SK-N-SH (cell line): ENCODE measurements around the gene SLC7A6. TPM values are rescaled to one million over a fixed set of nuclear protein-coding genes. Genes with fewer than 3 reads are reported as not detected.

ENCODE experiments used
- CTCF ChIA-PET: fragments of 300-600, 350-600 bp; formaldehyde crosslinking; extraction: SDS; loops from one replicate; lab custom pipeline; 2021; lab: Yijun Ruan, JAX
- POLR2A ChIA-PET: fragments of 350-600 bp; sonication (Branson Sonifier 250); formaldehyde crosslinking; extraction: SDS; loops from one replicate; lab custom pipeline; 2020; ENCODE audit warnings: antibody characterized with exemption, inconsistent platforms; lab: Yijun Ruan, JAX
- DNase-seq: peaks from one replicate; pipeline ENCODE4 v3.0.0; 2012
- H2AFZ ChIP-seq: fragments of 200-600 bp; sonication (generic); 2 replicates; pipeline ENCODE4 v1.8.1; 2016; ENCODE audit warnings: antibody characterized with exemption, mild to moderate bottlenecking, low read depth
- H3F3A ChIP-seq: fragments of 200-600 bp; sonication (generic); replicated peaks from 2 replicates; pipeline ENCODE3; 2016; ENCODE audit warnings: antibody characterized with exemption, mild to moderate bottlenecking; ENCODE audit not compliant: insufficient read depth
- H3K27ac ChIP-seq, 2 experiments: fragments of 200-500 bp in 1 of 2; fragments of 200-600 bp in 1 of 2; sonication (Bioruptor generic) in 1 of 2; sonication (generic), shearing (Covaris generic) in 1 of 2; 2 replicates each; pipeline versions ENCODE4 v1.5.1 to v1.6.1; 2014 to 2016; ENCODE audit warnings: low read depth in 2 of 2, inconsistent platforms in 1 of 2, low read length in 1 of 2, mild to moderate bottlenecking in 1 of 2, mixed read lengths in 1 of 2
- H3K27me3 ChIP-seq: fragments of 200-600 bp; sonication (generic), shearing (Covaris generic); 2 replicates; pipeline ENCODE4 v1.6.1; 2016; ENCODE audit warnings: mixed run types; ENCODE audit not compliant: insufficient read depth
- H3K36me3 ChIP-seq, 2 experiments: fragments of 200-500 bp in 1 of 2; fragments of 200-600 bp in 1 of 2; sonication (Bioruptor generic) in 1 of 2; sonication (generic) in 1 of 2; replicated peaks in 1 of 2; 2 replicates each; pipeline versions ENCODE3 to v1.5.1; 2014 to 2016; ENCODE audit warnings: low read length in 1 of 2, mild to moderate bottlenecking in 1 of 2; ENCODE audit not compliant: insufficient read depth in 2 of 2, control insufficient read depth in 1 of 2
- H3K4me1 ChIP-seq, 2 experiments: fragments of 200-500 bp in 1 of 2; fragments of 200-600 bp in 1 of 2; sonication (Bioruptor generic) in 1 of 2; sonication (generic), shearing (Covaris generic) in 1 of 2; 2 replicates each; pipeline versions ENCODE4 v1.5.1 to v1.6.1; 2014 to 2016; ENCODE audit warnings: low read depth in 1 of 2, low read length in 1 of 2, mixed run types in 1 of 2; ENCODE audit not compliant: insufficient read depth in 2 of 2, control insufficient read depth in 1 of 2
- H3K4me2 ChIP-seq: fragments of 200-600 bp; sonication (generic), shearing (Covaris generic); 2 replicates; pipeline ENCODE4 v1.6.1; 2017; ENCODE audit warnings: mixed run types
- H3K4me3 ChIP-seq, 2 experiments: fragments of 200-500 bp in 1 of 2; fragments of 200-600 bp in 1 of 2; sonication (Bioruptor generic) in 1 of 2; sonication (generic), shearing (Covaris generic) in 1 of 2; 2 replicates each; pipeline versions ENCODE4 v1.5.1 to v1.8.1; 2014 to 2016; ENCODE audit warnings: low read depth in 2 of 2, inconsistent platforms in 1 of 2, low read length in 1 of 2, mild to moderate bottlenecking in 1 of 2, mixed read lengths in 1 of 2, moderate library complexity in 1 of 2
- H3K79me2 ChIP-seq: fragments of 200-600 bp; sonication (generic); 2 replicates; pipeline ENCODE4 v1.8.1; 2017; ENCODE audit warnings: mild to moderate bottlenecking; ENCODE audit not compliant: insufficient read depth
- H3K9ac ChIP-seq: fragments of 200-600 bp; sonication (generic); 2 replicates; pipeline ENCODE4 v1.6.1; 2017; ENCODE audit warnings: mixed run types
- H3K9me2 ChIP-seq: fragments of 200-600 bp; sonication (generic); 2 replicates; pipeline ENCODE4 v1.6.1; 2017; ENCODE audit warnings: mixed run types
- H3K9me3 ChIP-seq: fragments of 200-600 bp; sonication (generic); 2 replicates; pipeline ENCODE4 v1.6.1; 2017; ENCODE audit warnings: mixed run types, mild to moderate bottlenecking, moderate library complexity
- H4K20me1 ChIP-seq: fragments of 200-600 bp; sonication (generic); 2 replicates; pipeline ENCODE4 v1.6.1; 2017; ENCODE audit warnings: mild to moderate bottlenecking, mixed run types; ENCODE audit not compliant: insufficient read depth
- FOSL2 ChIP-seq: IDR thresholded peaks from 2 replicates; pipeline ENCODE4 v1.4.0; 2012; ENCODE audit warnings: low read depth, mild to moderate bottlenecking, moderate library complexity, borderline replicate concordance
- FOXJ3 ChIP-seq: sonication (generic); formaldehyde crosslinking; IDR thresholded peaks from 2 replicates; pipeline ENCODE4 v1.5.1; 2020; ENCODE audit warnings: mild to moderate bottlenecking, missing genetic modification reagents
- FOXM1 ChIP-seq: IDR thresholded peaks from 2 replicates; pipeline ENCODE4 v1.4.0; 2012; ENCODE audit warnings: low read depth, mild to moderate bottlenecking
- GABPA ChIP-seq: IDR thresholded peaks from 2 replicates; pipeline ENCODE4 v1.4.0; 2012; ENCODE audit warnings: low read depth, mild to moderate bottlenecking
- IRF3 ChIP-seq: fragments of 150-350 bp; IDR thresholded peaks from 2 replicates; pipeline ENCODE4 v1.6.1; 2016; ENCODE audit warnings: mild to moderate bottlenecking, low read depth, low read length
- JUND ChIP-seq: IDR thresholded peaks from 2 replicates; pipeline ENCODE4 v1.4.0; 2012
- MXI1 ChIP-seq: IDR thresholded peaks from 2 replicates; pipeline ENCODE4 v1.6.1; 2012; ENCODE audit warnings: mild to moderate bottlenecking, low read depth, low read length, improper control_type of control experiment
- RFX5 ChIP-seq: IDR thresholded peaks from 2 replicates; pipeline ENCODE4 v1.6.1; 2012; ENCODE audit warnings: mild to moderate bottlenecking, improper control_type of control experiment, low read length
- RXRA ChIP-seq: IDR thresholded peaks from 2 replicates; pipeline ENCODE4 v1.4.0; 2012; ENCODE audit warnings: low read depth, mild to moderate bottlenecking, borderline replicate concordance
- TAF1 ChIP-seq: IDR thresholded peaks from 2 replicates; pipeline ENCODE4 v1.6.1; 2012; ENCODE audit warnings: low read depth, mild to moderate bottlenecking, low read length, moderate library complexity, borderline replicate concordance
- YY1 ChIP-seq: IDR thresholded peaks from 2 replicates; pipeline ENCODE4 v1.4.0; 2012; ENCODE audit warnings: low read depth, mild to moderate bottlenecking
- WGBS: methylation state at CpG from one replicate; pipeline ENCODE4 v1.1.6; 2017; ENCODE audit warnings: low lambda C conversion rate; 5-methylcytosine and 5-hydroxymethylcytosine counted together
- polyA plus RNA-seq, 3 experiments: library from polyadenylated mRNA; depleted of rRNA; stranded (reverse); fragments of >200 nt; gene quantifications; 2 replicates each; pipeline ENCODE4 v1.2.3, GENCODE V29; 2012
- TF ChIP-seq, protein P1 (sequence below): fragments of 200-600 bp; sonication (generic); IDR thresholded peaks from 2 replicates; pipeline ENCODE4 v1.6.1; 2017; ENCODE audit warnings: antibody characterized with exemption, mild to moderate bottlenecking, moderate library complexity
- TF ChIP-seq, protein P2 (sequence below): IDR thresholded peaks from 2 replicates; pipeline ENCODE4 v1.4.0; 2012; ENCODE audit warnings: low read depth
- TF ChIP-seq, protein P3 (sequence below): IDR thresholded peaks from 2 replicates; pipeline ENCODE4 v1.4.0; 2012; ENCODE audit warnings: low read depth, borderline replicate concordance

Gene SLC7A6
- polyA plus RNA-seq, 1 of the 3 experiments (the other 2 are of a cell fraction), result 19.0 TPM

DNA sequence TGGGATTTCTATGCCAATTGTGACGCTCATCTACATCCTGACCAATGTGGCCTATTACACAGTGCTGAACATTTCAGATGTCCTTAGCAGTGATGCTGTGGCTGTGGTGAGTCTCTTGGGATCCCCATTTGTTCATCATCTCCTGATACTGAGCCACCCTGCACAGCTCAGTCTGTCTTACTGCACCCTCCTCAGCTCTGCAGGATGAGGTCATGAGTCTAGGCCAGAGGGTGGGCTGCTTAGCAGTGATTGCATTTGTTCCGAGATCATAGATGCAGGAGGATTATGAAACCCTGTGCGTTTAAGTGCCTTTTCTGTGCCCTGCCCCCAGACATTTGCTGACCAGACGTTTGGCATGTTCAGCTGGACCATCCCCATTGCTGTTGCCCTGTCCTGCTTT is 26.9 kb downstream of the SLC7A6 start:
- H3K9me2 ChIP-seq, result no peaks in the 10 kb centered on the region
- CTCF ChIA-PET, result interaction anchor here (10.4 kb wide), 1 partner anchor 28 kb away, joined by 80 read pairs; the partner anchor contains the start of gene SLC7A6
- H3F3A ChIP-seq, result no peaks in the 10 kb centered on the region
- no peak for TF ChIP-seq FOXJ3 (CRISPR knock-in tag)
- TF ChIP-seq, protein P1, sequence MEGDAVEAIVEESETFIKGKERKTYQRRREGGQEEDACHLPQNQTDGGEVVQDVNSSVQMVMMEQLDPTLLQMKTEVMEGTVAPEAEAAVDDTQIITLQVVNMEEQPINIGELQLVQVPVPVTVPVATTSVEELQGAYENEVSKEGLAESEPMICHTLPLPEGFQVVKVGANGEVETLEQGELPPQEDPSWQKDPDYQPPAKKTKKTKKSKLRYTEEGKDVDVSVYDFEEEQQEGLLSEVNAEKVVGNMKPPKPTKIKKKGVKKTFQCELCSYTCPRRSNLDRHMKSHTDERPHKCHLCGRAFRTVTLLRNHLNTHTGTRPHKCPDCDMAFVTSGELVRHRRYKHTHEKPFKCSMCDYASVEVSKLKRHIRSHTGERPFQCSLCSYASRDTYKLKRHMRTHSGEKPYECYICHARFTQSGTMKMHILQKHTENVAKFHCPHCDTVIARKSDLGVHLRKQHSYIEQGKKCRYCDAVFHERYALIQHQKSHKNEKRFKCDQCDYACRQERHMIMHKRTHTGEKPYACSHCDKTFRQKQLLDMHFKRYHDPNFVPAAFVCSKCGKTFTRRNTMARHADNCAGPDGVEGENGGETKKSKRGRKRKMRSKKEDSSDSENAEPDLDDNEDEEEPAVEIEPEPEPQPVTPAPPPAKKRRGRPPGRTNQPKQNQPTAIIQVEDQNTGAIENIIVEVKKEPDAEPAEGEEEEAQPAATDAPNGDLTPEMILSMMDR, result no peak
- TF ChIP-seq, protein P2, sequence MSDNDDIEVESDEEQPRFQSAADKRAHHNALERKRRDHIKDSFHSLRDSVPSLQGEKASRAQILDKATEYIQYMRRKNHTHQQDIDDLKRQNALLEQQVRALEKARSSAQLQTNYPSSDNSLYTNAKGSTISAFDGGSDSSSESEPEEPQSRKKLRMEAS, result no peak
- H3K27me3 ChIP-seq, result no peaks in the 10 kb centered on the region
- H3K4me1 ChIP-seq, result no peaks in the 10 kb centered on the region
- no peak overlapping the region for H3K27ac ChIP-seq
- no peak overlapping the region for H2AFZ ChIP-seq
- H3K79me2 ChIP-seq, result peaks cover 5% of the 10 kb centered on the region; the same call in 1 of the 2 replicates
- 77% methylated on average over 4 of the region's 4 CpGs for WGBS
- POLR2A ChIA-PET, result interaction anchor here (1.1 kb wide), 1 partner anchor 20 kb away, joined by 3 read pairs; the partner anchor contains the start of genes PRMT7 and SLC7A6OS
- H3K9me3 ChIP-seq, result no peaks in the 10 kb centered on the region
- peaks cover 14% of the 10 kb centered on the region; the same call in 1 of the 2 replicates for H4K20me1 ChIP-seq
- H3K4me3 ChIP-seq, result no peak overlapping the region
- DNase-seq, result no peak
- H3K9ac ChIP-seq, result no peak overlapping the region
- no peak overlapping the region for H3K4me2 ChIP-seq
- peaks cover 29 to 33% of the 10 kb centered on the region in 2 experiments for H3K36me3 ChIP-seq

DNA sequence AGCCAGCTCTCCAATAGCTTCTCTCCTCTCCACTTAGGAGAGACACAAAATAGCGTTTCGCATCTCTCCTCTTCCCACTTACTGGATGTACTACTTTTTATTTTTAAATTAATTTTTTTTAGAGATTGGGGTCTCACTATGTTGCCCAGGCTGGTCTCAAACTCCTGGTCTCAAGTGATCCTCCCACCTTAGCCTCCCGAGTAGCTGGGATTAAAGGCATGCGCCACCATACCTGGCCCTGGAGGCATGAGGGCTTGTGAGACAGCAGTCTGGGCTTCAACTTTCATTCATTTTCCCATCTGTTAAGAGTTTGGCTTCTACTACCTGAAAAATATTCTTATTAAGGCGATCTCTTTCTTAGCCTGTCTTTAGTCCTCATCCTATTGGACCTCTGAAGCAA is 28.1 kb downstream of the SLC7A6 start:
- WGBS, result 98% methylated on average over 5 of the region's 5 CpGs
- ChIA-PET POLR2A (interaction anchor here (1.1 kb wide), 1 partner anchor 19 kb away, joined by 3 read pairs; the partner anchor contains the start of genes PRMT7 and SLC7A6OS), CTCF (interaction anchor here (10.4 kb wide), 1 partner anchor 30 kb away, joined by 80 read pairs; the partner anchor contains the start of gene SLC7A6)
- no peak for DNase-seq
- no peaks in the 10 kb centered on the region for H3K79me2 ChIP-seq
- H3K9ac ChIP-seq, result no peak overlapping the region
- no peak overlapping the region for H2AFZ ChIP-seq
- peaks cover 37 to 40% of the 10 kb centered on the region in 2 experiments for H3K36me3 ChIP-seq
- no peak overlapping the region for H3K27ac ChIP-seq
- H3K27me3 ChIP-seq, result no peaks in the 10 kb centered on the region
- H3K9me2 ChIP-seq, result no peaks in the 10 kb centered on the region
- H3K4me2 ChIP-seq, result no peak overlapping the region
- no peaks in the 10 kb centered on the region for H3K9me3 ChIP-seq
- H3K4me3 ChIP-seq, result no peak overlapping the region
- H4K20me1 ChIP-seq, result 0 out of 2 replicates have a peak, but pooled peaks cover 6% of the 10 kb centered on the region
- no peaks in the 10 kb centered on the region for H3F3A ChIP-seq
- H3K4me1 ChIP-seq, result no peaks in the 10 kb centered on the region
- no peak for TF ChIP-seq TAF1
- no peak for TF ChIP-seq JUND

GRCh38 chr16:68296291-68296690 is 32.0 kb downstream of the SLC7A6 start:
- Histone ChIP-seq H4K20me1 (0 out of 2 replicates have a peak, but pooled peaks cover 6% of the 10 kb centered on the region), H3K36me3 (peaks cover 51 to 70% of the 10 kb centered on the region in 2 experiments)
- CTCF ChIA-PET, result interaction anchor here (1.1 to 2.9 kb wide), 3 partner anchors 8 to 35 kb away, joined by 3 to 12 read pairs (median 12); no protein-coding TSS in a partner anchor
- TF ChIP-seq RFX5 (no peak), YY1 (no peak), IRF3 (no peak), FOSL2 (no peak), FOXM1 (no peak), GABPA (no peak), MXI1 (no peak), FOXJ3 (CRISPR knock-in tag) (no peak), RXRA (no peak), JUND (no peak)
- TF ChIP-seq, protein P3, sequence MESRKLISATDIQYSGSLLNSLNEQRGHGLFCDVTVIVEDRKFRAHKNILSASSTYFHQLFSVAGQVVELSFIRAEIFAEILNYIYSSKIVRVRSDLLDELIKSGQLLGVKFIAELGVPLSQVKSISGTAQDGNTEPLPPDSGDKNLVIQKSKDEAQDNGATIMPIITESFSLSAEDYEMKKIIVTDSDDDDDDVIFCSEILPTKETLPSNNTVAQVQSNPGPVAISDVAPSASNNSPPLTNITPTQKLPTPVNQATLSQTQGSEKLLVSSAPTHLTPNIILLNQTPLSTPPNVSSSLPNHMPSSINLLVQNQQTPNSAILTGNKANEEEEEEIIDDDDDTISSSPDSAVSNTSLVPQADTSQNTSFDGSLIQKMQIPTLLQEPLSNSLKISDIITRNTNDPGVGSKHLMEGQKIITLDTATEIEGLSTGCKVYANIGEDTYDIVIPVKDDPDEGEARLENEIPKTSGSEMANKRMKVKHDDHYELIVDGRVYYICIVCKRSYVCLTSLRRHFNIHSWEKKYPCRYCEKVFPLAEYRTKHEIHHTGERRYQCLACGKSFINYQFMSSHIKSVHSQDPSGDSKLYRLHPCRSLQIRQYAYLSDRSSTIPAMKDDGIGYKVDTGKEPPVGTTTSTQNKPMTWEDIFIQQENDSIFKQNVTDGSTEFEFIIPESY, result no peak

More at GRCh38 chr16:68296291-68296690, 32.0 kb downstream of the SLC7A6 start:
- Histone ChIP-seq H3K27me3 (no peaks in the 10 kb centered on the region), H3K4me2 (no peak overlapping the region), H3K9me2 (no peaks in the 10 kb centered on the region), H3K4me1 (peaks cover 3 to 15% of the 10 kb centered on the region in 2 experiments; a peak in 3 of 4 replicates), H3K79me2 (no peaks in the 10 kb centered on the region), H3K27ac (no peak overlapping the region), H2AFZ (no peak overlapping the region), H3K4me3 (no peak overlapping the region), H3F3A (peaks cover 15% of the 10 kb centered on the region), H3K9me3 (no peaks in the 10 kb centered on the region), H3K9ac (no peak overlapping the region)
- POLR2A ChIA-PET, result interaction anchor here (1.6 kb wide), 1 partner anchor 32 kb away, joined by 3 read pairs; the partner anchor contains the start of gene SLC7A6
- 93% methylated on average over 12 of the region's 12 CpGs for WGBS
- no peak for DNase-seq
